Fibroblast of lung (primary cell): Measurements from ENCODE around the gene POM121C.
"Not testable (repeated sequence)": the region's sequence is repeated elsewhere in the genome, so short reads cannot be mapped to it uniquely, and the experiment has no call there.

ENCODE experiments used
- EZH2 ChIP-seq: IDR thresholded peaks from 2 replicates; pipeline ENCODE4 v1.5.1; 2012; ENCODE audit warnings: low read length, control low read depth, mild to moderate bottlenecking; ENCODE audit errors: missing control alignments
- TF ChIP-seq, protein P1 (sequence below), 2 donors: IDR thresholded peaks in 1 of 2; conservative IDR thresholded peaks in 1 of 2; 1 replicate in 1 of 2; 2 replicates in 1 of 2; pipeline ENCODE4 v1.5.1; 2011 to 2012; ENCODE audit warnings: low read length in 2 of 2, control low read depth in 1 of 2, inconsistent platforms in 1 of 2, low read depth in 1 of 2, mild to moderate bottlenecking in 1 of 2

DNA sequence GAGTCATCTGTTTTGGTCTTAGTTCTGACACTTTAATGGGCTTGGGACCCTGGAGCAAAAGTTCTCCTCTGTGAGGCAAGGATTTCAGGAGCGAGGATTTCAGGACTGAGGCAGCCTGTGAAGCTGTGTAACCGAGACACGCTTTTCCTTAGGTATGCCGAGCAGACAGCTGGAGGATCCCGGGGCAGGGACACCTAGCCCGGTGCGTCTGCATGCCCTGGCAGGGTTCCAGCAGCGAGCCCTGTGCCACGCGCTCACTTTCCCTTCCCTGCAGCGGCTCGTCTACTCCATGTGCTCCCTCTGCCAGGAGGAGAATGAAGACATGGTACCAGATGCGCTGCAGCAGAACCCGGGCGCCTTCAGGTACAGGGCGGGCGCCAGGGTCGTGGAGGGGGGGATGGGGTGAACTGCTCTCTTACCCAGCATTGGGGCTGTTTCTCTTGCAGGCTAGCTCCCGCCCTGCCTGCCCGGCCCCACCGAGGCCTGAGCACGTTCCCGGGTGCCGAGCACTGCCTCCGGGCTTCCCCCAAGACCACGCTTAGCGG, 70.2 kb downstream of the POM121C start:
- TF ChIP-seq, protein P1, sequence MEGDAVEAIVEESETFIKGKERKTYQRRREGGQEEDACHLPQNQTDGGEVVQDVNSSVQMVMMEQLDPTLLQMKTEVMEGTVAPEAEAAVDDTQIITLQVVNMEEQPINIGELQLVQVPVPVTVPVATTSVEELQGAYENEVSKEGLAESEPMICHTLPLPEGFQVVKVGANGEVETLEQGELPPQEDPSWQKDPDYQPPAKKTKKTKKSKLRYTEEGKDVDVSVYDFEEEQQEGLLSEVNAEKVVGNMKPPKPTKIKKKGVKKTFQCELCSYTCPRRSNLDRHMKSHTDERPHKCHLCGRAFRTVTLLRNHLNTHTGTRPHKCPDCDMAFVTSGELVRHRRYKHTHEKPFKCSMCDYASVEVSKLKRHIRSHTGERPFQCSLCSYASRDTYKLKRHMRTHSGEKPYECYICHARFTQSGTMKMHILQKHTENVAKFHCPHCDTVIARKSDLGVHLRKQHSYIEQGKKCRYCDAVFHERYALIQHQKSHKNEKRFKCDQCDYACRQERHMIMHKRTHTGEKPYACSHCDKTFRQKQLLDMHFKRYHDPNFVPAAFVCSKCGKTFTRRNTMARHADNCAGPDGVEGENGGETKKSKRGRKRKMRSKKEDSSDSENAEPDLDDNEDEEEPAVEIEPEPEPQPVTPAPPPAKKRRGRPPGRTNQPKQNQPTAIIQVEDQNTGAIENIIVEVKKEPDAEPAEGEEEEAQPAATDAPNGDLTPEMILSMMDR (conservative IDR thresholded peaks at IDR 0.05 in 1 of 2, IDR thresholded peaks at IDR 0.05 in 1 of 2; ENCODE audit: low read depth in 1 of 2, low read length in 2 of 2) = not testable (repeated sequence)
- not testable (repeated sequence) for TF ChIP-seq EZH2
